Measurements from ENCODE around the gene SCG5. TPM values are rescaled to one million over a fixed set of nuclear protein-coding genes. Genes with fewer than 3 reads are reported as not detected.

The SCG5 gene
- total RNA-seq, 1 donor from 2014 or later = 2.6 TPM

- H3K36me3 Mint-ChIP-seq (ENCODE audit: low read depth) = no peaks in the 10 kb centered on the region
- H3K27me3 Mint-ChIP-seq (ENCODE audit: low read depth) = no peaks in the 10 kb centered on the region
- H3K27ac Mint-ChIP-seq (ENCODE audit: unreplicated experiment) = no peak overlapping the region
- no peaks in the 10 kb centered on the region for H3K9me3 Mint-ChIP-seq (ENCODE audit: low read depth)
- no peak overlapping the region for H3K4me3 Mint-ChIP-seq (ENCODE audit: unreplicated experiment)
- TF ChIP-seq, protein P1, sequence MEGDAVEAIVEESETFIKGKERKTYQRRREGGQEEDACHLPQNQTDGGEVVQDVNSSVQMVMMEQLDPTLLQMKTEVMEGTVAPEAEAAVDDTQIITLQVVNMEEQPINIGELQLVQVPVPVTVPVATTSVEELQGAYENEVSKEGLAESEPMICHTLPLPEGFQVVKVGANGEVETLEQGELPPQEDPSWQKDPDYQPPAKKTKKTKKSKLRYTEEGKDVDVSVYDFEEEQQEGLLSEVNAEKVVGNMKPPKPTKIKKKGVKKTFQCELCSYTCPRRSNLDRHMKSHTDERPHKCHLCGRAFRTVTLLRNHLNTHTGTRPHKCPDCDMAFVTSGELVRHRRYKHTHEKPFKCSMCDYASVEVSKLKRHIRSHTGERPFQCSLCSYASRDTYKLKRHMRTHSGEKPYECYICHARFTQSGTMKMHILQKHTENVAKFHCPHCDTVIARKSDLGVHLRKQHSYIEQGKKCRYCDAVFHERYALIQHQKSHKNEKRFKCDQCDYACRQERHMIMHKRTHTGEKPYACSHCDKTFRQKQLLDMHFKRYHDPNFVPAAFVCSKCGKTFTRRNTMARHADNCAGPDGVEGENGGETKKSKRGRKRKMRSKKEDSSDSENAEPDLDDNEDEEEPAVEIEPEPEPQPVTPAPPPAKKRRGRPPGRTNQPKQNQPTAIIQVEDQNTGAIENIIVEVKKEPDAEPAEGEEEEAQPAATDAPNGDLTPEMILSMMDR (IDR thresholded peaks at IDR 0.05) = peak; percentile 16
- DNase-seq (ENCODE audit: low spot score) = no peak
- H3K4me1 Mint-ChIP-seq (ENCODE audit: low read depth) = peaks cover 51% of the 10 kb centered on the region
Measured at GRCh38 chr15:32679298-32679690, 37.8 kb downstream of the SCG5 start.

DNA sequence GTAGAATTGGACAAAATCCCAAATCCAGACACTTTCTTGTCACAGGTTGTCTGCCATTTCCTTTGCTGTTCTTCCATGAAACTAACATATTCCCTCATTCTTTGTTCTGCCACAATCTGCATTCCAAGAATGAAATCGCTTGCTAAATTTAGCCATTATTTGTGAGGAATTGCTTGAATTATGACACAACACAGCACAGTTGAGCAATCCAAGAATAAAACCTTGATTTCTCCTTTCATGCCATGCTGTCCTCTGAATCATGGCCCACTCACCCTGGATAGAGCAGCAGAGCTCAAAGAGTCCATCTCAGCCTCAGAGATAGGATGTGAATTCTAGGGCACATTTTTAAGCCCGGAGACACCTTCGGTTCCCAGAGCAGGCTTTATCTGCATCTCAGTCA is 41.1 kb downstream of the SCG5 start:
- Mint-ChIP-seq H3K4me1 (ENCODE audit: low read depth) (peaks cover 53% of the 10 kb centered on the region), H3K27ac (ENCODE audit: unreplicated experiment) (peak overlapping the region; percentile 88), H3K4me3 (ENCODE audit: unreplicated experiment) (no peak overlapping the region), H3K27me3 (ENCODE audit: low read depth) (no peaks in the 10 kb centered on the region), H3K9me3 (ENCODE audit: low read depth) (no peaks in the 10 kb centered on the region), H3K36me3 (ENCODE audit: low read depth) (peaks cover 1% of the 10 kb centered on the region)
- no peak for DNase-seq (ENCODE audit: low spot score)
- TF ChIP-seq, protein P1 (IDR thresholded peaks at IDR 0.05) = no peak

- H3K27ac Mint-ChIP-seq (ENCODE audit: unreplicated experiment) = peak overlapping the region; percentile 88
- H3K36me3 Mint-ChIP-seq (ENCODE audit: low read depth) = peaks cover 1% of the 10 kb centered on the region
- no peak for DNase-seq (ENCODE audit: low spot score)
- TF ChIP-seq, protein P1 (IDR thresholded peaks at IDR 0.05) = no peak
- H3K27me3 Mint-ChIP-seq (ENCODE audit: low read depth) = no peaks in the 10 kb centered on the region
- peaks cover 52% of the 10 kb centered on the region for H3K4me1 Mint-ChIP-seq (ENCODE audit: low read depth)
- no peaks in the 10 kb centered on the region for H3K9me3 Mint-ChIP-seq (ENCODE audit: low read depth)
- H3K4me3 Mint-ChIP-seq (ENCODE audit: unreplicated experiment) = no peak overlapping the region
Measured at GRCh38 chr15:32682977-32683630, 41.6 kb downstream of the SCG5 start.

DNA sequence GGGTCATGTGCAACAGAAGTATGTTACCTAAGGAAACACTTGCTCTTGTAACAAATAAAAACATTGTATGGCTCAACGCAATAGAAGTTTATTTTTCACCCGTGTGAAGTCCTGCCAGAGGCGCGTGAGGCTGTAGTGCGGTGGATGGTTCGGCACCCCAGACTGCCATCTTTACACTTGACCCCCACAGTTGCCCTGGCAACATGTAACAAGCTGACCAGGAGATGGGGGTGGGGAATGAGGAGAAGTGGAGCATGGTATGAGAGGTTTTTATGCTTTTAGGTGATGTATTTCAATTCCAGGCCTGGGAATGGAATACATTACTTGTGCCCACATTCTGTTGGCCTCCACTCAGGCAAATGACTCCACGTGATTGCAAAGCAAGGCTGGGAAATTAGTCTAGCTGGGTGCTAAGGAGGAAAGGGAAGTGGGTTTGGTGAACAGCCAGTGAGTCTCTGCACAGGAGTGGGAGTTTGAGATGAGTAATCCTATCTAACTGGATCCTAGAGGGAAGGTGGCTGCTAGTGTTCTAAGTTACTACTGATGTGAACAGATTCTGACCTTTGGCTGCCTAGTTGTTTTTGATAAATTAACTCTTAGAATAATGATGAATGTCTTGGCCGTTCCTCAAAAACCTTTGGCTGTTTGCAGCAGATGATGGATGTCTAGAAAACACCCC is 42.5 kb downstream of the SCG5 start:
- no peaks in the 10 kb centered on the region for H3K9me3 Mint-ChIP-seq (ENCODE audit: low read depth)
- peak overlapping the region; percentile 79 for H3K27ac Mint-ChIP-seq (ENCODE audit: unreplicated experiment)
- peaks cover 53% of the 10 kb centered on the region for H3K4me1 Mint-ChIP-seq (ENCODE audit: low read depth)
- TF ChIP-seq, protein P1 (IDR thresholded peaks at IDR 0.05) = no peak
- H3K4me3 Mint-ChIP-seq (ENCODE audit: unreplicated experiment) = no peak overlapping the region
- DNase-seq (ENCODE audit: low spot score) = no peak
- H3K27me3 Mint-ChIP-seq (ENCODE audit: low read depth) = no peaks in the 10 kb centered on the region
- H3K36me3 Mint-ChIP-seq (ENCODE audit: low read depth) = peaks cover 1% of the 10 kb centered on the region

DNA sequence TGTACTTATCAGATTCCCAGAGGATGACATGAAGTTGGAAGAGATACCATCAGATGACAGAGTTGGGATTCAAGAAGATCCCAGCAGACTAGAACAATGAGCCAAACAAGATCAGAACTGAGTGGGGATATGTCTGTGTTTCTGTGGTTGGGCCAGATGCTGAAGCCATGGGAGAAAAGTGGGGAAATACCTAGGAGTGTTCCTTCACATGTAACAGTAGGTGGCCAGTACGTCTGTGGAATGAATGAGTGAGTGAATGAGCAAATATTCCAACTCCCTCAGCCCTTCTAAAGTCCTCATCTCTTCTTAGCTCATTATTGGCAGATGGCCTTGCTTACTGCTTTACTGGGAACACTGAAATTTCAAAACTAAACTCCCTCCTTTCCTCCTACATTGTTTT is 44.1 kb downstream of the SCG5 start:
- TF ChIP-seq, protein P1 (IDR thresholded peaks at IDR 0.05) = no peak
- Mint-ChIP-seq H3K4me3 (ENCODE audit: unreplicated experiment) (no peak overlapping the region), H3K9me3 (ENCODE audit: low read depth) (no peaks in the 10 kb centered on the region), H3K4me1 (ENCODE audit: low read depth) (peaks cover 49% of the 10 kb centered on the region), H3K27me3 (ENCODE audit: low read depth) (no peaks in the 10 kb centered on the region), H3K27ac (ENCODE audit: unreplicated experiment) (no peak overlapping the region), H3K36me3 (ENCODE audit: low read depth) (peaks cover 1% of the 10 kb centered on the region)
- no peak for DNase-seq (ENCODE audit: low spot score)

All from chondrocyte (in vitro differentiated cells).